Activated CD4-positive, alpha-beta T cell treated with anti-CD3 and anti-CD28 coated beads, Interleukin-2, amount 50 U/mL, for 16 hours (primary cell): Measurements from ENCODE around the gene IL21R.
"Not testable (repeated sequence)": the region's sequence is repeated elsewhere in the genome, so short reads cannot be mapped to it uniquely, and the experiment has no call there.

Experiments used
- DNase-seq: peaks from one replicate; pipeline ENCODE4 v3.0.0-alpha.2; 2020

Gene IL21R

DNA sequence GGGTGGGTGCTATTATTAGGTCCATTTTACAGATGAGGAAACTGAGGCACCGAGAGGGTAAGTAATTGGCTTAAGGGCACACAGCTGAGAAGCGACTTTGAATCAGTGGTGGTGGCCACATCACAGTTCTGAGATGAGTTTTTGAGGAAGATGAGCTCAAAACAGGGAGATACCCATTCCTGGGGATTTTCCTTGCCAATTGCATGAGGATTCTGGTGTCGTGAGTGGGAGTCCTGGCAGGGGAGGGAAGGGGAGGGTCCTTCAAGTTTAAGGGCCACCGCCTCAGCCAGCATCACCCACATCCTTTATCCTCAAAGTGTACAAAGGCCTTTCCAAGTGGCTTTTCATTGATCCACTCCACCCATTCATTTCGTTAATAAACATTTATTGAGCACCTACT, 45.3 kb downstream of the IL21R start:
- DNase-seq = no peak

DNA sequence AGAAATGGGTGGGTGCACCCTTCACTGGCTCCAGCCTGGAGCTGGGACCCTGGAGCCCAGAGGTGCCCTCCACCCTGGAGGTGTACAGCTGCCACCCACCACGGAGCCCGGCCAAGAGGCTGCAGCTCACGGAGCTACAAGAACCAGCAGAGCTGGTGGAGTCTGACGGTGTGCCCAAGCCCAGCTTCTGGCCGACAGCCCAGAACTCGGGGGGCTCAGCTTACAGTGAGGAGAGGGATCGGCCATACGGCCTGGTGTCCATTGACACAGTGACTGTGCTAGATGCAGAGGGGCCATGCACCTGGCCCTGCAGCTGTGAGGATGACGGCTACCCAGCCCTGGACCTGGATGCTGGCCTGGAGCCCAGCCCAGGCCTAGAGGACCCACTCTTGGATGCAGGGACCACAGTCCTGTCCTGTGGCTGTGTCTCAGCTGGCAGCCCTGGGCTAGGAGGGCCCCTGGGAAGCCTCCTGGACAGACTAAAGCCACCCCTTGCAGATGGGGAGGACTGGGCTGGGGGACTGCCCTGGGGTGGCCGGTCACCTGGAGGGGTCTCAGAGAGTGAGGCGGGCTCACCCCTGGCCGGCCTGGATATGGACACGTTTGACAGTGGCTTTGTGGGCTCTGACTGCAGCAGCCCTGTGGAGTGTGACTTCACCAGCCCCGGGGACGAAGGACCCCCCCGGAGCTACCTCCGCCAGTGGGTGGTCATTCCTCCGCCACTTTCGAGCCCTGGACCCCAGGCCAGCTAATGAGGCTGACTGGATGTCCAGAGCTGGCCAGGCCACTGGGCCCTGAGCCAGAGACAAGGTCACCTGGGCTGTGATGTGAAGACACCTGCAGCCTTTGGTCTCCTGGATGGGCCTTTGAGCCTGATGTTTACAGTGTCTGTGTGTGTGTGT, 46.8 kb downstream of the IL21R start:
- DNase-seq = no peak

DNA sequence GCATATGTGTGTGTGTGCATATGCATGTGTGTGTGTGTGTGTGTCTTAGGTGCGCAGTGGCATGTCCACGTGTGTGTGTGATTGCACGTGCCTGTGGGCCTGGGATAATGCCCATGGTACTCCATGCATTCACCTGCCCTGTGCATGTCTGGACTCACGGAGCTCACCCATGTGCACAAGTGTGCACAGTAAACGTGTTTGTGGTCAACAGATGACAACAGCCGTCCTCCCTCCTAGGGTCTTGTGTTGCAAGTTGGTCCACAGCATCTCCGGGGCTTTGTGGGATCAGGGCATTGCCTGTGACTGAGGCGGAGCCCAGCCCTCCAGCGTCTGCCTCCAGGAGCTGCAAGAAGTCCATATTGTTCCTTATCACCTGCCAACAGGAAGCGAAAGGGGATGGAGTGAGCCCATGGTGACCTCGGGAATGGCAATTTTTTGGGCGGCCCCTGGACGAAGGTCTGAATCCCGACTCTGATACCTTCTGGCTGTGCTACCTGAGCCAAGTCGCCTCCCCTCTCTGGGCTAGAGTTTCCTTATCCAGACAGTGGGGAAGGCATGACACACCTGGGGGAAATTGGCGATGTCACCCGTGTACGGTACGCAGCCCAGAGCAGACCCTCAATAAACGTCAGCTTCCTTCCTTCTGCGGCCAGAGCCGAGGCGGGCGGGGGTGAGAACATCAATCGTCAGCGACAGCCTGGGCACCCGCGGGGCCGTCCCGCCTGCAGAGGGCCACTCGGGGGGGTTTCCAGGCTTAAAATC, 47.6 kb downstream of the IL21R start:
- peak; percentile 66 for DNase-seq

DNA sequence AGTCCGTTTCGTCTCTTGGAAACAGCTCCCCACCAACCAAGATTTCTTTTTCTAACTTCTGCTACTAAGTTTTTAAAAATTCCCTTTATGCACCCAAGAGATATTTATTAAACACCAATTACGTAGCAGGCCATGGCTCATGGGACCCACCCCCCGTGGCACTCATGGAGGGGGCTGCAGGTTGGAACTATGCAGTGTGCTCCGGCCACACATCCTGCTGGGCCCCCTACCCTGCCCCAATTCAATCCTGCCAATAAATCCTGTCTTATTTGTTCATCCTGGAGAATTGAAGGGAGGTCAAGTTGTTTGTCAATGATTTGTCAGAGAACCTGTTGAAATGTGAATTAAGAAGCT, 48.2 kb downstream of the IL21R start:
- no peak for DNase-seq

DNA sequence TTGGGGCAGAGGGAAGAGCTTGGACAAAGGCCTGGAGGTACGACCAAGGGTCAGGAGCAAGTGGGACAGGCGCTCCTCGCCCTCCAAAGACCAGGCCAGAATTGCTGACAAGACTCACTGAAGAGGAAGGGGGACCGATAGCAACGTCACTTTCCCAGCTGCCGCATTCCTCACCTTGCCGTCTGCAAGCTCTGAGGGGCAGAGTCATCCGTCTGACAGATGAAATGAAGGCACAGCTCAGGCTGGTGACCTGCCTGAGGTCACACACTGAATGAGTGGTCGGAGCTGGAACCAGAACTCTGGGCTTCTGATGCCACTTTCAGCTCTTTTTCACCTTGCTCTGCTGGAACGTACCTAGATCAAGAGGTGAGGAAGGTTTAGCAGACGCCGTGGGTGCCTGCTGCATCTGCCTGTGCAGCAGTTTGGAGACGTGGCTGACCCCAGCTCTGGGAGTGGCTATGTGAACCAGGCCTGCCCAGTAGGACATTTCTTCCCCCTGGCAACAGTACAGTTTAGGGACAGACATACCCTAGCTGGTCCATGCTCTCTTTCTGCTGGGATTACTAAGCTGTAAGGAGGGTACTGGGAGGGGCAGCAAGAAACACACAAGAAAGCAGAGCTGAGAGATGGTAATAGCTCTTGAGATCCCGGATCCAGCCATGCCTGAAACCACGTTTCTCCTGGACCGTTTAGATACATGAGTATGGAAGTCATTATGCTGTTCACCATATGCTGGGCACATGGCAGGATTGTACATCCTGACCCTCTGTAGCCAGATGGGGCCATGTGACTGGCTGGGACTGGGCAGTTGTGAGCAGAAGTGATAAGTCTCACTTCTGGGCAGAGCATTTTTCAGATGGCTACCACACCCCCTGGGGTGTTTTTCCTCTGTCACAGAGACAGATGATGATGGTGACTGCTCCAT, 50.9 kb downstream of the IL21R start:
- DNase-seq = no peak

DNA sequence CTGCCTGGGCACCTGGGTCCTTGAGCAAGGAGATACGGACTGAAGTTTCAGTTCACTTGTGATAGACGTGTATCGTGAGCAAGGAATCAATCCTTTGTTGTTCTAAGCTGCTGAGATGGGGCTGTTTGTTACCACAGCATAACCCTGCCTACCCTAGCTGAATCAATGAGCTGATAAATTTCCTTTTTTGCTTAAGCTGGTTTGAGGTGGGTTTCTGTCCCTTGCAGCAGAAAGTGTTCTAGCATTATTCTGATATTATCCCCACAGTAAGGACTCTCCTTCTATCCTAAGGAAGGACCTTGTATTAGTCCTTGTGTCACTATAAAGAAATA, 51.5 kb downstream of the IL21R start:
- DNase-seq = no peak

DNA sequence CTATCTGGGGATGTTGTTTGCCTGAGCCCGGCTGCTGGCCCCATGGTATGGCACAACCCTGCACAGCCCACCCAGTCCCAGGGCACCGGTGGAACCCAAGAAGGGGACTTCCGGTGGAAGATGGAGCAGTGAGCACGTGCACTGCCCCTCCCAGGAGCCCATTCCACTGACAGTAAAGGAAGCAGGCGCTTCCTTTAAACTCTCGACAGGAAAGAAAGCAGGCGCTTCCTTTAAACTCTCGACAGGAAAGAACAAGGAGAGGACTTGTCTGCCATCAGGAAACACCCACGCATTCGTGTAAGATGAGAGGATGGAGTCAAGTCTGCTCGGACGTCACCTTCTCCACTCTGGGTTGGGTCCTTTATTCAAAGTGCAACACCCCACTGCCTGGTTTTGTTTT, 53.7 kb downstream of the IL21R start:
- peak; percentile 33 for DNase-seq

DNA sequence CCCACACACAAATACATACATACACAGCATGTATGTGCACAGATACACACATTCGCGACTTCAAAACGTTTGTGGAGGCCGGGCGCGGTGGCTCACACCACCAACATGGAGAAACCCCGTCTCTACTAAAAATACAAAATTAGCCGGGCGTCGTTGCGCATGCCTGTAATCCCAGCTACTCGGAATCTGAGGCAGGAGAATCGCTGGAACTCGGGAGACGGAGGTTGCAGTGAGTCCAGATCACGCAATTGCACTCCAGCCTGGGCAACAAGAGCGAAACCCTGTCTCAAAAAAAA, 55.6 kb downstream of the IL21R start:
- not testable (repeated sequence) for DNase-seq

DNA sequence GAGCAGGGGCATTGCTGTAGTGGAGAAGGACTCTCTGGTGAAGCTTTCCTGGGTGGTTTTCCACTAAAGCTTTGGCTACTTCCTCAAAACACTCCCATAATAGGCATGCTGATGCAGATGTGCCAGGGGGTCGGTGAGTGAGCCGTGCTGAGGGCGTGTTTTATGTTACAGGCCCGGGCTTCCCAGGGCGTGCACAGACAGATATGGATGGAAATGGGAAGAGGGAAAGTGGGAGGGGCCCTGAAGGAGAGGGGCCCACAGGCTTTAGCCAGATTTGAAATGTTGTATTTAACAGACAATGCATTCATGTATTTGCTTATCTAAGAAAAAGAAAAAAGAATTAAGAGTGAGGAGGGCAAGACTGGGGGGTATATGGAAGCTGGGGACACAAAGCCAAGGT, 56.3 kb downstream of the IL21R start:
- DNase-seq = no peak

DNA sequence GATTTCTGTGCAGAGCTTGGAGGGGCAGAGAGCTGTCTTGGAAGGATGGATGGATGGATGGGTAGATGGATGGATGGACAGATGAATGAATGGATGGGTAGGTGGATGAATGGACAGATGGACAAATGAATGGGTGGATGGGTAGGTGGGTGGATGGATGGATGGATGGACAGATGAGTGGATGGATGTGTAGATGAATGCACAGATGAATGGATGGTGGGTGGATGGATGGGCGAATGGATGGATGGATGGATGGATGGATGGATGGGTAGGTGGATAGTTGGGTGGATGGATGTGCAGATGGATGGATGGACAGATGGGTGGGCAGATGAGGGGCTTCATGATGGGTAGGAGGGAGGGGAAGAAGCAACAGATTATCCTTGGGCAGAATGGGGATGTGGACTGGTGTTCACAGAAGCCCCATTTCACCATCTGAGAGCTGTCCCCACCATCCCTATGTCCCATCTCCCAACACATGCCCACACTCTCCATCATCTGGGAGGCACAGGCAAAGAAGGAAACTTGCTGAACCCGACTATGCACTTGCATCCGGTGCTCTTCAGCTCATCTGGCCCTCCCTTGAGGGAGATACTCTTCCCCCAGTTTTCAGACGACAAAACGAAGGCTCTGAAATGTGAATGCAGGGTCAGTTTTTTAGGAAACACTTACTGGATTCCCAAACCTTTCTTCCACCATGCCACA, 57.2 kb downstream of the IL21R start:
- no peak for DNase-seq

DNA sequence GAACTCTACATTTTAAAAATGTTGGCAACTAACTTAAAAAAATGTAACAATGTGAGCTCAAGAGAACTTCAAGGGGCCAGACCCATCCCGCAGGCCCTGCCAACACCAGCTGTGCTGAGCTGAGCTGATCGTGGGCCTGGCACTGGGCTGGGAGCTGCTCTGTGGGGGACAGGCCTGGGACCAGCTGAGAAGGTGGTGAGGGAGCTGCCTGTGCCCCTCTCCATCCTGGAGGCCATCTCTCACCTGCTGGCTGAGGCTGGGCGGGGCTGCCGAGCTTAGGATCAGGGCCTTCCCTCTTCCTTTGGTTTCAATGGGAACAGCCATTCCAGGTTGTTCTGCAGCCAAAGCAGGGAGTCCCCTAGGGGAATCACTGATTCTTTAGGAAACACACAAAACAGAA, 58.2 kb downstream of the IL21R start:
- DNase-seq = no peak

DNA sequence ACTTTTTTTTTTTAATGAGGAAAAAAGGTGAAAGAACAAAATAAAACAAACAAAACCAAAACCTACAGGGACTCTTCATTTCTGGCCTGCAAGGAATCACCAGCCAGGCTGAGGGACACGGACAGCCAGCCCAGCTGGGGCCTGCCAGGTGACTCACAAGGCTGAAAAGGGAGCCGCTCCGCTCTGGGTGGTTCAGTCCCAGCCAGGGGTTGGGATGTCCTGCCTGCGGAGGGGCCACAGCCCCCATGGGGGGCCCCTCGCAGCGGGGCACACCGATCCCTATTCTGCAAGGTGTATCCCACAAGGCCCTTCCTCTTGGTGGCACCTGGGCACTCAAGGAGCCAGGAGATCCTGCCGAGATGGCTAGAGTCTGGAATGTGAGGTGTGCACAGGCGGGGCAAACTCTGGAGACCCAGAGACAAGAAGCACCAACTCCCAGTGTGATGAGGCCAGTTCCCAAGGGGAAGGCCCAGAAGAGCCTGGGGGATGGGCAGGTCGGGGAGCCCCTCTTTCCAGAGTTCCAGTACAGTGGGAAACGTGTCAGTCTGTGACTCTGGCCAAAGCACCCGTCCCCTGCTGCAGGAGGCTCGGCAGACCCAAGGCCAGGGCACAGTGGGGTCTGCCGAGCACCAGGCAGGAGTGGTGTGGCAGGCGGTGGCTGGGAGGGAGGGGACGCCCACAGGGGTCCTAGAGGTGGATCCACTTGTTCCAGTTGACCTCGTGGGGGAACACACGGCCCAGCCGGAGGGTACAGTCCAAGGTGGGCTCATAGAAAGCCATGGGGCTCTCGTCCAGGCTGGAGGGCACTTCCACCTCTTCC, 58.9 kb downstream of the IL21R start:
- no peak for DNase-seq

DNA sequence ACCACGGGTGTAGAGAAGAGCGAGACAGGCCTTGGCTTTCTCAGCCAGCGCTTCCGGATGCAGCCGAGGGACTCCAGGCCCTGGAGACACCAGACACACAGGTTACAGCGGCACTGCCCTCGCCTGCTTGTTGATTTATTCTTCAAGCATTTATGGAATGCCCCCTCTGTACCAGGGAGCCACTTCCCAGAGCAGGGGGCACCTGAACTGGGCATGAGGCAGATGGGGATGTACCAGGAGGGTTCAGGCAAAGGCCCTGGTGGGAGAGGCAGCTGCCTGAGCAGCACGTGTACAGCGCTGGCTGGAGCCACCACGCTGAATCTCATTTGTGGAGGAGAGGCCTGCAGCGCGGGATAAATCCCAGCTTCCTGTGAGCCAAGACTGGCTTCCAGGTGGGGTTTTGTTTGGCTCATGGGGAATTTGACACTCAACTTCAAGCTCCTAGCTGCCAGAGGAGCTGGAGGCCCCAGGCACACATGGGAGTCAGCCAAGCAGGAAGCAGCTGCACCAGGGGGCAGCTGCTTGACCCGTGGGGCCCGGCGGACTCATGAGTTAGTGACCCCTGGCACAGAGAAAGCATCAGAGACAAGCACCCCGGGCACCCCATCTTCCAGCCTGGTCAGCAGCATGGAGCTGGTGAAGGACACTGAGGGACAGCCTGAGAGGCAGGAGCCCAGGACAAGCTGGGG, 59.7 kb downstream of the IL21R start:
- no peak for DNase-seq

DNA sequence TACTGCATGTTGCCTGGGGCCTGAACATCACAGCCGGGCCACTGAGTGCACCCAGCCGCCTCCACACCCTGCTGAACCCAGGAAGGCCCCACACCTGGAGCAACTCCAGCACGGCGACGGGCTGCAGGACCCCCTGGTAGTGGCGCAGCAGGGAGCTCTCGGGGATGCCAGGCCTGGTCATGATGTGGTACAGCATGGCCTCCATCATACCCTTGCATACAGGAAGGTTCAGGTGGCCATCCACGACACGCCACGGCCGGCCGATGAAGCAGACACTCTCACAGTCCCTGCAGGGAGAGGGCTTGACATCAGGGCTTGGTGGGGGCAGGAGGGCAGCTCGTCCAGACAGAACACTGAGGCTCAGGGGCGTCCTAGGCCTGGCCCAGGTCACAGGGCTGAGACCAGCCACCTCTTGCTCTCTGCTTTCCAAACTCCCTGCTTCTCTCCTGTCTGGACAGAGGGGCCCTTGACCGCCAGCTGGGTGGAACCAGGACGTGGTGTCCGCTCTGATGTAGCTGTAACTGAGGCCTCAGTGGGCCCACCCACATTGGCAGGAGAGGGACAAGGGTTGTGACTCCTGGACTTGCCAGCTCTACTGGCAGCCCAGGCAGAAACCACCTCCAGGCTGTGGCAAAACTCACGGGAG, 60.3 kb downstream of the IL21R start:
- no peak for DNase-seq

DNA sequence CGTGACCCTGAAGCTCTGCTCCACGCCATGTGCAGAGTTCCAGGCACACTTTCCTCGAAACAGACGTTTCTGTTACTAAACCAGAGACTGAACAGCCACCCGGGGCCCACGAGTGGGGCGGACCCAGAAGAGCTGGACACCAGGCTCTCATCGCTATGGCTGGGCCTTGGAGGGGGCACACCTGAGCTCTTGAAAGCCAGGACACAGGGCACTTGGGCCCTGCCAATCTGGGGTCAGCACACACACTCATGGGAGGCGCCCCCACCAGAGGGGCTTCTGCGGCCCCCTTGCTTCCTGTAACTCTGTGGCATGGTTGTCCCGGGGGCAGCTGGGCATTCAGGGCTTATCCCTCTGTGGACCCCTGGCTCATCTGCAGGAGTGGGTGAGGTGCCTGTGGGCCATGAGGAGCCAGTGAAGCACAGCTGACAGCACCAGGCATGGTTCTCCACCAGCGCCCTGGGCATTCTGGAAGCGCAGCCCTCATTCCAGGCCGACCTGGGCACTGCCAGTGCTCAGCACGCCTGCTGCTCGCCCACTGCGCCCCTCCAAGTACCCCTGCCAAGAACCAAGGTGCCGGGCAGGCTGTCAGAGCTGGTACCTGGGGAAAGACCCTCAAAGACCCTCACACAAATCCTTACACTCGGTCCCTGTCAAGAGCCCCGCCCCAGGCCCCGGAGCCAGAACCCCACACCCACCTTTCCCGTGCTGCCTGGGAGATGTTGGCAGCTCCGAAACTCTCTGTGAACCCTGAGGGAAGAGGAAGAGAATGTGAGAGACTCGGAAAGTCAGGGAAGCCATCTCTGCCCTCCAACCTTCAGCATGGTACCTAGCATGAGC, 61.1 kb downstream of the IL21R start:
- no peak for DNase-seq

DNA sequence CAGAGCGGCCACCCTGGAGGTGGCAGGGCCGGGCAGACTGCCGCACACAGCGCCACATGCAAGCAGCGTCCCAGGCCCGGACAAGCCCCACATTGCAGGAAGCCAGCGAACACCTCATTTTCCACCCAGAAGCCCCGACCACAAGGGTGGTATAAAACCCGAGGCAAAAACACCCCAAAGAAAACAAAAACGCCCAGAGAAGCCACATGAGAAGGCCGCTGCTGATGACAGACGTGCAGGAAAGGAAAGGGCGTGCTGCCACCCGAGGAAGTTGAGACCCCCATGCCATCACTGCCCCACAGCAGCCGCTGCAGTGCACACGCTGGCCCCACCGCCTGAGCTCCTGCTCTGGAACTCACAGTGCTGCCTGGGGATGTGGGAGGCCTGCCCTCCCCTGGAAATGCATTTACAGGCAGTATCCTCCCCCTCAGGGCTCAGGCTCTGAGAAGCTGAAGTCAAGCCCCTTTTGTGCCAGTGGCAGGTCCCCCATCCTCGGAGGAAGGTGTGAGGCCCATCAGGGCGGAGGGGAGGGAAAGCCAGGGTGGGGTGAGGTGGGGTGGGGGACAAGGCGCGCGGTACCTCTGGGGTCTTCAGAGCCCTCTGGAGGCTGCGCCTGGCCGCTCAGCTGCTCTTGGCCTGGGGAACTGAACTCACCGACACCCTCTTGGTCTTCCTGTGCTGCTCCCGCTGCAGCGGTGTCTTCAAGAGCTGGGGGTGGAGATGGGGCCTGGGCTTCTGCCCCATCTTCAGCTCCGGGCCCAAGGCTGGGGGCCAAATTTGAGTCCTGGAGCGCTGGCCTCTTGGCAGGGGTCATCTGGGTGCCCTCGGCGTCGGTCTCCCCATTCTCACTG, 62.0 kb downstream of the IL21R start:
- DNase-seq = peak; percentile 22

DNA sequence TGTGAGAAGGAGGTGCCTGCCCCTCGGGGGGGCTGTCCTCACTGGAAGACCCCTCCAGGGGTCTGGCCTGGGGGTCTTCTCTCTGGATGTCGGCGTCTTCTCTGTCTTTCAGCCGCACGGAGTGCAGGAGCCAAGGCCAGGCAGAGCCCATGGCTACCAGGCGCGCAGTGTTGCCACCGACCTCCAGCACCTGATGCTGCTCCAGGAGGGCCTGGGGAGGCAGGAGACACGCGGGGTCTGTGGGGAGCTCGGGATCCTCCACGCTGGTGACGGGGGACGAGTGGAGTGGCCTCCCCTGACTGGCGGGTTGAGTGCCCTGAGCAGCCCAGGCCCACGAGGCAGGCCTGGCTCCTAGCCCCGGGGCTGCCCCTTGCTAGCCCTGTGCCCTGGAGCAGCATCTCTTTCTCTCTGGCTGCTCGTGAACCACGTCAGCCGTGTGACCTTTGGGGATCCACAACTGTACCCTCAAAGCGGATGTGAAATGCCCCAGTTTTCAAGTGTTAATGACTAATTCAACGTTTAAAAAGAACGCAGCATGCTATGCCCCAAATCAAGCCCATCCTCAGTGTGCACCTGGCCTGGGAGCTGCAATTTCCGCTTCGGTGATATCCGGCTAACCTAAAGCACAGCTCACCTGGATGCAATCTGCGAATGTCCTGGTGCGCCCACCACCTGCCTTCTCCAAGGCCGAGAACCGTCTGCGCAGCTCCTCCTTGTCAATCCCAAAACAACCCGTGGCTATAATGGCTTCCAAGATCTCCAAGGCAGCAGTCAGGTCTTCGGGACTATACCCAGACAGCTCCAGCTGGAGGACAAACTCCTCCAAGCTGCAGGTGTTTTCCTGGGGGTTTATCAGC, 62.9 kb downstream of the IL21R start:
- DNase-seq = no peak

DNA sequence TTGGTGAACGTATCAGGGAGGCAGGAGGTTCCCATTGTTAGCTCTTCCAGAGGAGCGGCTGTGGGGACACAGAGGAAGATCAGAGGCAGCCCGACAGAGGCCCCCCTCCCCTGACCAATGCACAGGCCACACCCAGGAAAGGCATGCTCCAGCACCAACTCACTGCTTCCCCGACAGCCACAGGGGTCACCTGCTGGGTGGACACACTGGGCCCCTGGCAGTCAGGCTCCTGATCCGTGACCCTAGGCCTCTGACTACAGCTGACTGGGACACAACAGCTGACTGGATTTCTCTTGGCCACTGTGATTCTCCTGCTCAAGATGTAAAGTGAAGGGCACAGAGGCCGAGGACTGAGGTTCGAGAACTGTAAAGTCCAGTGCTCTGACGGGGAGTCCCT, 63.5 kb downstream of the IL21R start:
- DNase-seq = no peak
